HepG2 (cell line): ENCODE measurements around the gene TATDN2. TPM values are rescaled to one million over a fixed set of nuclear protein-coding genes. Genes with fewer than 3 reads are reported as not detected.

Experiments used
- ATAC-seq: fragments of 200-7000 bp; cut with Tn5 transposase; 3 replicates; pipeline ENCODE4 v1.9.1; 2020; ENCODE audit warnings: mild to moderate bottlenecking, moderate library complexity
- BruUV-seq: library from RNA; stranded (reverse); fragments of 400-500 nt; replicated peaks from 2 replicates; lab custom pipeline; 2021; lab: Mats Ljungman, UMichigan
- CTCF ChIA-PET: fragments of 300-600 bp; formaldehyde crosslinking; extraction: SDS; loops from one replicate; lab custom pipeline; 2021; ENCODE audit warnings: low total read pairs, inconsistent platforms, low intra/inter-chr PET ratio; lab: Yijun Ruan, JAX
- POLR2A ChIA-PET: fragments of 350-600 bp; sonication (Branson Sonifier 250); formaldehyde crosslinking; loops from one replicate; lab custom pipeline; 2020; ENCODE audit warnings: antibody characterized with exemption, inconsistent platforms; lab: Yijun Ruan, JAX
- DNase-seq: peaks from one replicate; pipeline ENCODE4 v3.0.0-alpha.2; 2015; ENCODE audit warnings: low spot score
- FAIRE-seq: peaks from 3 replicates; lab custom pipeline; 2011; peaks lifted over from hg19 to GRCh38; lab: Jason Lieb, UNC
- H2AFZ ChIP-seq: one replicate; pipeline ENCODE4 v1.6.1; 2011; ENCODE audit warnings: low read length, inconsistent platforms
- H3K27ac ChIP-seq: fragments of 300-600 bp; 3 replicates; pipeline ENCODE4 v1.8.0; 2011; ENCODE audit warnings: mixed run types, mild to moderate bottlenecking, mixed read lengths, low read length, inconsistent platforms; ENCODE audit not compliant: insufficient read depth; ENCODE audit errors: extremely low read length
- H3K27me3 ChIP-seq, 2 experiments: fragments of 200-600 bp in 1 of 2; 2 replicates in 1 of 2; 3 replicates in 1 of 2; pipeline versions ENCODE4 v1.6.0 to v1.8.0; 2011; ENCODE audit warnings: low read length in 2 of 2, mild to moderate bottlenecking in 2 of 2, moderate library complexity in 2 of 2, inconsistent platforms in 1 of 2; ENCODE audit not compliant: insufficient read depth in 2 of 2, control insufficient read depth in 1 of 2
- H3K36me3 ChIP-seq, 2 experiments: fragments of 200-600 bp in 1 of 2; replicated peaks in 1 of 2; 2 replicates in 1 of 2; 3 replicates in 1 of 2; pipeline versions ENCODE4 v1.5.1 to v1.8.0; 2011; ENCODE audit warnings: low read length in 2 of 2, inconsistent platforms in 1 of 2; ENCODE audit not compliant: insufficient read depth in 2 of 2, control insufficient read depth in 1 of 2
- H3K4me1 ChIP-seq: 2 replicates; pipeline ENCODE4 v1.5.1; 2012; ENCODE audit warnings: low read length, inconsistent platforms; ENCODE audit not compliant: insufficient read depth
- H3K4me2 ChIP-seq: 2 replicates; pipeline ENCODE4 v1.6.0; 2011; ENCODE audit warnings: low read depth, low read length, inconsistent platforms
- H3K4me3 ChIP-seq, 3 experiments: fragments of 200-600 bp in 1 of 3; sonication (generic), shearing (Covaris generic) in 1 of 3; replicated peaks in 1 of 3; 2 replicates each; pipeline ENCODE4 v1.5.1; 2011 to 2016; ENCODE audit warnings: low read length in 3 of 3, inconsistent platforms in 2 of 3, low read depth in 2 of 3, mild to moderate bottlenecking in 2 of 3, control low read depth in 1 of 3, mixed read lengths in 1 of 3; ENCODE audit not compliant: insufficient read depth in 1 of 3
- H3K79me2 ChIP-seq: one replicate; pipeline ENCODE4 v1.6.1; 2011; ENCODE audit warnings: low read length, inconsistent platforms; ENCODE audit not compliant: insufficient read depth
- H3K9ac ChIP-seq: 2 replicates; pipeline ENCODE4 v1.6.0; 2011; ENCODE audit warnings: mild to moderate bottlenecking, low read depth, low read length, inconsistent platforms; ENCODE audit not compliant: insufficient read depth
- H3K9me3 ChIP-seq: 2 replicates; pipeline ENCODE4 v1.5.1; 2012; ENCODE audit warnings: mild to moderate bottlenecking, low read length
- H4K20me1 ChIP-seq: 2 replicates; pipeline ENCODE4 v1.6.0; 2011; ENCODE audit warnings: inconsistent platforms, mild to moderate bottlenecking, low read length, moderate library complexity; ENCODE audit not compliant: insufficient read depth
- ATF5 ChIP-seq: sonication (generic); formaldehyde crosslinking; IDR thresholded peaks from 2 replicates; pipeline ENCODE4 v1.4.0; 2020; ENCODE audit warnings: mild to moderate bottlenecking, low read depth, missing genetic modification reagents
- POLR2AphosphoS2 ChIP-seq: IDR thresholded peaks from 2 replicates; pipeline ENCODE4 v1.6.1; 2011; ENCODE audit warnings: low read depth, low read length, improper control_type of control experiment
- RARA ChIP-seq: IDR thresholded peaks from 2 replicates; pipeline ENCODE4 v1.6.1; 2016; ENCODE audit warnings: missing genetic modification reagents, missing compliant biosample characterization
- TRIM24 ChIP-seq: sonication (generic); formaldehyde crosslinking; IDR thresholded peaks from 2 replicates; pipeline ENCODE4 v1.8.0; 2022; ENCODE audit warnings: mild to moderate bottlenecking, missing genetic modification reagents
- ZC3H4 ChIP-seq: sonication (generic); formaldehyde crosslinking; IDR thresholded peaks from 2 replicates; pipeline ENCODE4 v1.4.0; 2020; ENCODE audit warnings: missing genetic modification reagents, borderline replicate concordance
- ZFP36L2 ChIP-seq: sonication (generic); formaldehyde crosslinking; IDR thresholded peaks from 2 replicates; pipeline ENCODE4 v1.4.0; 2020; ENCODE audit warnings: missing genetic modification reagents
- ZNF207 ChIP-seq: fragments of 450-650 bp; IDR thresholded peaks from 2 replicates; pipeline ENCODE4 v1.6.1; 2016; ENCODE audit warnings: antibody characterized with exemption, borderline replicate concordance
- ZNF280D ChIP-seq: sonication (generic); formaldehyde crosslinking; IDR thresholded peaks from 2 replicates; pipeline ENCODE4 v1.5.1; 2020; ENCODE audit warnings: mild to moderate bottlenecking, missing genetic modification reagents
- ZNF547 ChIP-seq: sonication (generic); formaldehyde crosslinking; IDR thresholded peaks from 2 replicates; pipeline ENCODE4 v1.5.1; 2020; ENCODE audit warnings: mild to moderate bottlenecking, missing genetic modification reagents
- ZNF616 ChIP-seq: sonication (generic); formaldehyde crosslinking; IDR thresholded peaks from 2 replicates; pipeline ENCODE4 v1.5.0; 2020; ENCODE audit warnings: low read depth, mild to moderate bottlenecking, missing genetic modification reagents
- ZNF772 ChIP-seq: sonication (generic); formaldehyde crosslinking; IDR thresholded peaks from 2 replicates; pipeline ENCODE4 v1.5.0; 2020; ENCODE audit warnings: mild to moderate bottlenecking, missing genetic modification reagents
- ZNF839 ChIP-seq: sonication (generic); formaldehyde crosslinking; IDR thresholded peaks from 2 replicates; pipeline ENCODE4 v1.4.0; 2020; ENCODE audit warnings: missing genetic modification reagents, mild to moderate bottlenecking, borderline replicate concordance
- ZNF891 ChIP-seq: sonication (generic); formaldehyde crosslinking; IDR thresholded peaks from 2 replicates; pipeline ENCODE4 v1.5.0; 2020; ENCODE audit warnings: mild to moderate bottlenecking, missing genetic modification reagents
- WGBS: methylation state at CpG from one replicate; pipeline ENCODE4 v1.1.6; 2017; ENCODE audit warnings: low lambda C conversion rate; 5-methylcytosine and 5-hydroxymethylcytosine counted together
- in situ Hi-C: cut with HindIII; loops from 2 replicates; pipeline ENCODE4 v1.10.0; 2017; ENCODE audit warnings: low pct_unique_long_range_greater_than_20kb; ENCODE audit not compliant: extremely low pct_ligation_motif_present
- intact Hi-C: fragments of 100-400 bp; cut with micrococcal nuclease; formaldehyde crosslinking; loops from one replicate; pipeline ENCODE4 v1.10.0; 2022; ENCODE audit not compliant: unreplicated experiment
- polyA plus RNA-seq, 8 experiments: library from polyadenylated mRNA; depleted of rRNA in 3 of 8; stranded (reverse) in 7 of 8; unstranded in 1 of 8; fragments of >200 nt; fragmentation: Illumina TruSeq in 4 of 8; extraction: Trizol in 4 of 8; gene quantifications; 2 replicates each; pipeline versions ENCODE4 v1.2.1 to v1.2.3, GENCODE V29; 2011 to 2016; ENCODE audit warnings: low read depth in 4 of 8, missing spikeins in 1 of 8, mixed read lengths in 1 of 8; ENCODE audit not compliant: insufficient read depth in 1 of 8
- total RNA-seq, 5 experiments: library from RNA; depleted of rRNA; stranded (reverse); fragments of >200 nt; fragmentation: Illumina TruSeq; extraction: Trizol; gene quantifications; 2 replicates each; pipeline ENCODE4 v1.2.3, GENCODE V29; 2016; ENCODE audit warnings: low read depth in 1 of 5

The TATDN2 gene
- total and polyA plus RNA-seq, 2 of the 13 experiments (the other 11 are each of a cell fraction or from before 2014, with no cell fraction given) = 12.1 to 21.9 TPM

- TF ChIP-seq ZFP36L2 (CRISPR knock-in tag) (no peak), RARA (CRISPR knock-in tag) (no peak), ZNF616 (no peak), ZNF772 (CRISPR knock-in tag) (no peak)
- TF ChIP-seq, all 625 proteins: peak for 0
These were observed 10.8 kb downstream of the TATDN2 start (continued) for GRCh38 chr3:10259036-10259435.

GRCh38 chr3:10259798-10260197, 11.5 kb downstream of the TATDN2 start:
- Histone ChIP-seq H3K9ac (no peak overlapping the region), H3K4me1 (peaks cover 19% of the 10 kb centered on the region), H3K36me3 (peaks cover 23 to 71% of the 10 kb centered on the region in 2 experiments), H3K9me3 (no peaks in the 10 kb centered on the region), H2AFZ (no peak overlapping the region), H3K27ac (no peak overlapping the region), H4K20me1 (peaks cover 24% of the 10 kb centered on the region; the same call in 1 of the 2 replicates), H3K4me2 (no peak overlapping the region), H3K27me3 (no peaks in the 10 kb centered on the region), H3K79me2 (peaks cover 84% of the 10 kb centered on the region), H3K4me3 (no peak overlapping the region)
- intact Hi-C loops = no loop called here
- ChIA-PET CTCF (no interaction called here), POLR2A (no interaction called here)
- in situ Hi-C loops = no loop called here
- FAIRE-seq = no peak
- no TSS peak for BruUV-seq
- no peak for TF ChIP-seq ZNF839
- no peak for ATAC-seq
- DNase-seq = no peak
- 99% methylated on average over 4 of the region's 4 CpGs for WGBS

DNA sequence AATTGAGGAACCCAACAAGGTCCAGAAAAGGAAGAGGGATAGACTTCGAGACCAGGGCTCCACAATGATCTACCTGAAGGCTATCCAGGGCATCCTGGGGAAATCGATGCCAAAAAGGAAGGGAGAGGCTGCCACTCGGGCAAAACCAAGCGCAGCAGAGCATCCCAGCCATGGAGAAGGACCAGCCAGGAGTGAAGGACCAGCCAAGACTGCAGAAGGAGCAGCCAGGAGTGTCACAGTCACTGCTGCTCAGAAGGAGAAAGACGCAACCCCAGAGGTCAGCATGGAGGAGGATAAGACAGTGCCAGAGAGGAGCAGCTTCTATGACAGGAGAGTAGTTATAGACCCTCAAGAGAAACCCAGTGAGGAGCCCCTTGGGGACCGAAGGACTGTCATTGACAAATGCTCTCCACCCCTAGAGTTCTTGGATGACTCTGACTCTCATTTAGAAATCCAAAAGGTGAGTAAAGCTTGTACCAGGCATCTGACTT, 12.0 kb downstream of the TATDN2 start:
- DNase-seq = no peak
- in situ Hi-C loops (no loop called here), intact Hi-C loops (no loop called here)
- ChIA-PET CTCF (no interaction called here), POLR2A (no interaction called here)
- ATAC-seq = no peak
- H3K9ac ChIP-seq = no peak overlapping the region
- FAIRE-seq = no peak
- TF ChIP-seq ZNF891 (CRISPR knock-in tag) (no peak), ZNF207 (no peak), POLR2AphosphoS2 (no peak), ATF5 (CRISPR knock-in tag) (no peak), ZNF547 (no peak), ZNF839 (no peak), ZNF280D (CRISPR knock-in tag) (no peak), ZC3H4 (no peak), TRIM24 (CRISPR knock-in tag) (no peak)
- peaks cover 15% of the 10 kb centered on the region for H3K4me1 ChIP-seq
- H3K4me3 ChIP-seq = no peak overlapping the region
- H3K9me3 ChIP-seq = no peaks in the 10 kb centered on the region
- no peak overlapping the region for H3K27ac ChIP-seq
- 95% methylated on average over 6 of the region's 6 CpGs for WGBS
- H3K4me2 ChIP-seq = no peak overlapping the region
- peaks cover 23 to 71% of the 10 kb centered on the region in 2 experiments for H3K36me3 ChIP-seq
- no peaks in the 10 kb centered on the region for H3K27me3 ChIP-seq
- no TSS peak for BruUV-seq
- no peak overlapping the region for H2AFZ ChIP-seq
- peaks cover 23% of the 10 kb centered on the region; the same call in 1 of the 2 replicates for H4K20me1 ChIP-seq
- H3K79me2 ChIP-seq = peaks cover 82% of the 10 kb centered on the region
